GM15510 (cell line): ENCODE measurements around the gene GARIN5B.

Source experiments
- POLR2A ChIP-seq: IDR thresholded peaks from 3 replicates; pipeline ENCODE4 v1.6.1; 2011; ENCODE audit warnings: borderline replicate concordance; ENCODE audit not compliant: insufficient read length; ENCODE audit errors: extremely low read depth

Gene GARIN5B

GRCh38 chr19:55348317-55349034 lies 14.6 kb downstream of the GARIN5B start:
- TF ChIP-seq POLR2A = no peak

GRCh38 chr19:55347442-55348009 lies 15.5 kb downstream of the GARIN5B start:
- TF ChIP-seq POLR2A = no peak

- TF ChIP-seq POLR2A = no peak
Measured at GRCh38 chr19:55346725-55347441, 16.2 kb downstream of the GARIN5B start.

GRCh38 chr19:55345818-55346724 lies 17.0 kb downstream of the GARIN5B start:
- no peak for TF ChIP-seq POLR2A

GRCh38 chr19:55345101-55345817 lies 17.8 kb downstream of the GARIN5B start:
- no peak for TF ChIP-seq POLR2A

- no peak for TF ChIP-seq POLR2A
Measured at GRCh38 chr19:55344444-55344843, 18.6 kb downstream of the GARIN5B start.

- no peak for TF ChIP-seq POLR2A
Measured at GRCh38 chr19:55341595-55342531, 21.2 kb downstream of the GARIN5B start.

GRCh38 chr19:55341171-55341588 lies 21.9 kb downstream of the GARIN5B start:
- peak; percentile 24 for TF ChIP-seq POLR2A

GRCh38 chr19:55340784-55341147 lies 22.3 kb downstream of the GARIN5B start:
- TF ChIP-seq POLR2A = no peak

- peak; percentile 79 for TF ChIP-seq POLR2A
Measured at GRCh38 chr19:55339889-55340783, 22.9 kb downstream of the GARIN5B start.

GRCh38 chr19:55339105-55339888 lies 23.8 kb downstream of the GARIN5B start, which contains the start of gene KMT5C:
Gene KMT5C, plus strand, starts transcription at chr19:55339876. Its CDS starts 2,061 bp downstream, at chr19:55341937.
- no peak for TF ChIP-seq POLR2A
